K562 (cell line): ENCODE measurements around the gene SEMA5A. TPM values are rescaled to one million over a fixed set of nuclear protein-coding genes. Genes with fewer than 3 reads are reported as not detected.

Experiments
- GATAD2B ChIP-seq: fragments of 450-650 bp; IDR thresholded peaks from 2 replicates; pipeline ENCODE4 v1.6.1; 2017; ENCODE audit warnings: mild to moderate bottlenecking, borderline replicate concordance
- IRF2 ChIP-seq: sonication (generic); formaldehyde crosslinking; IDR thresholded peaks from 2 replicates; pipeline ENCODE4 v1.8.1; 2022; ENCODE audit warnings: mild to moderate bottlenecking, missing genetic modification reagents
- MEF2A ChIP-seq: IDR thresholded peaks from 2 replicates; pipeline ENCODE4 v1.6.1; 2011; ENCODE audit warnings: low read depth, mild to moderate bottlenecking, low read length, moderate library complexity; ENCODE audit not compliant: control insufficient read depth
- NFE2 ChIP-seq: IDR thresholded peaks from 2 replicates; pipeline ENCODE4 v1.6.1; 2014; ENCODE audit warnings: antibody characterized with exemption, low read depth
- SRF ChIP-seq, 2 experiments: fragments of 250-450, 450-650 bp in 1 of 2; sonication (Bioruptor Pico) in 1 of 2; sonication (generic) in 1 of 2; formaldehyde crosslinking; IDR thresholded peaks; 2 replicates each; pipeline versions ENCODE4 v1.5.0 to v1.5.1; 2020 to 2022; ENCODE audit warnings: mild to moderate bottlenecking in 1 of 2, missing genetic modification reagents in 1 of 2
- ZNF212 ChIP-seq: fragments of 450-650 bp; formaldehyde crosslinking; IDR thresholded peaks from 2 replicates; pipeline ENCODE4 v1.4.0; 2020; ENCODE audit warnings: mild to moderate bottlenecking
- polyA plus RNA-seq, 8 experiments: library from polyadenylated mRNA; depleted of rRNA in 4 of 8; stranded (reverse) in 5 of 8; unstranded in 3 of 8; fragments of >200 nt; fragmentation: Nextera tagmentation in 2 of 8; fragmentation: Illumina TruSeq in 1 of 8; extraction: Ambion mirVana in 2 of 8; extraction: Trizol in 1 of 8; gene quantifications; 2 replicates each; pipeline versions ENCODE4 v1.2.1 to v1.2.3, GENCODE V29; 2011 to 2014; ENCODE audit warnings: inconsistent platforms in 1 of 8, missing spikeins in 1 of 8
- total RNA-seq, 7 experiments: library from RNA; depleted of rRNA in 6 of 7; stranded (reverse); fragments of >200 nt in 6 of 7; fragmentation: Illumina TruSeq in 2 of 7; extraction: Trizol in 2 of 7; gene quantifications; 2 replicates each; pipeline versions ENCODE4 v1.2.1 to v1.2.3, GENCODE V29; 2011 to 2021; ENCODE audit warnings: low replicate concordance in 1 of 7
- TF ChIP-seq, protein P1 (sequence below): fragments of 250-450 bp; sonication (Bioruptor Pico); IDR thresholded peaks from 2 replicates; pipeline ENCODE4 v1.4.0; 2020
- TF ChIP-seq, protein P2 (sequence below), 3 experiments: fragments of 200-800 bp in 1 of 3; fragments of 250-450 bp in 1 of 3; fragments of 450-650 bp in 1 of 3; sonication (Bioruptor Pico) in 1 of 3; sonication (Bioruptor generic) in 1 of 3; formaldehyde crosslinking in 1 of 3; IDR thresholded peaks; 2 replicates each; pipeline versions ENCODE4 v1.6.1 to v1.8.0; 2016 to 2022; ENCODE audit warnings: mild to moderate bottlenecking in 2 of 3, missing genetic modification characterization in 2 of 3, missing compliant biosample characterization in 1 of 3, moderate library complexity in 1 of 3

SEMA5A gene
- total and polyA plus RNA-seq, 9 of the 15 experiments (the other 6 are each of a cell fraction or from before 2014, with no cell fraction given): 0.02 TPM; not detected in 8

DNA sequence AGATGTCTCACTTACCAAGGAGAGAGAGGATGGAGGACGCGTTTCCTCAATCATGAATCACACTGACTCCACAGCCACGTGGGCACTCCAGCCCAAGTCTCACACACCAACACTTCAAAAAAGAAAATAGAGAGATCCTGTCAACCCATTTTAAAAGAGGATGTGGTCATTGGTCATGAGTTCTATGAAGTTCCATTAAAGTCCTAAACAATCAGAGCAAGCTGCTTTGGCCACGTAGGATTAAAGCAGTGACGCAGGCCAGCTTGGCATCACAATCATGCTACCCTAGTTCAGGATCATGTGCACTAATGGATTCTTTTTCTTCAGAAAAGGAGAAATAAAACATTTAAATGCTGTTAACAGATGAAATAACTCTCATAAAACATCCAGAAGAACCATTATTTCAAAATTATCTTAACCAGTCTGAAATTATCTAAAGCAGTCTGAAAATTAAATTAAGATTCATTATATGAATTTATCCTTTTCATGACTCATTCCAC, 108.1 kb downstream of the SEMA5A start (continued):
- no peak for TF ChIP-seq GATAD2B
- TF ChIP-seq IRF2 (CRISPR knock-in tag): no peak
- TF ChIP-seq, protein P1, sequence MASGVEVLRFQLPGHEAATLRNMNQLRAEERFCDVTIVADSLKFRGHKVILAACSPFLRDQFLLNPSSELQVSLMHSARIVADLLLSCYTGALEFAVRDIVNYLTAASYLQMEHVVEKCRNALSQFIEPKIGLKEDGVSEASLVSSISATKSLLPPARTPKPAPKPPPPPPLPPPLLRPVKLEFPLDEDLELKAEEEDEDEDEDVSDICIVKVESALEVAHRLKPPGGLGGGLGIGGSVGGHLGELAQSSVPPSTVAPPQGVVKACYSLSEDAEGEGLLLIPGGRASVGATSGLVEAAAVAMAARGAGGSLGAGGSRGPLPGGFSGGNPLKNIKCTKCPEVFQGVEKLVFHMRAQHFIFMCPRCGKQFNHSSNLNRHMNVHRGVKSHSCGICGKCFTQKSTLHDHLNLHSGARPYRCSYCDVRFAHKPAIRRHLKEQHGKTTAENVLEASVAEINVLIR (CRISPR knock-in tag): no peak
- TF ChIP-seq ZNF212: no peak
- no peak for TF ChIP-seq SRF (CRISPR knock-in tag; IDR thresholded peaks at IDR 0.05)
- TF ChIP-seq MEF2A: no peak
- TF ChIP-seq, protein P2, sequence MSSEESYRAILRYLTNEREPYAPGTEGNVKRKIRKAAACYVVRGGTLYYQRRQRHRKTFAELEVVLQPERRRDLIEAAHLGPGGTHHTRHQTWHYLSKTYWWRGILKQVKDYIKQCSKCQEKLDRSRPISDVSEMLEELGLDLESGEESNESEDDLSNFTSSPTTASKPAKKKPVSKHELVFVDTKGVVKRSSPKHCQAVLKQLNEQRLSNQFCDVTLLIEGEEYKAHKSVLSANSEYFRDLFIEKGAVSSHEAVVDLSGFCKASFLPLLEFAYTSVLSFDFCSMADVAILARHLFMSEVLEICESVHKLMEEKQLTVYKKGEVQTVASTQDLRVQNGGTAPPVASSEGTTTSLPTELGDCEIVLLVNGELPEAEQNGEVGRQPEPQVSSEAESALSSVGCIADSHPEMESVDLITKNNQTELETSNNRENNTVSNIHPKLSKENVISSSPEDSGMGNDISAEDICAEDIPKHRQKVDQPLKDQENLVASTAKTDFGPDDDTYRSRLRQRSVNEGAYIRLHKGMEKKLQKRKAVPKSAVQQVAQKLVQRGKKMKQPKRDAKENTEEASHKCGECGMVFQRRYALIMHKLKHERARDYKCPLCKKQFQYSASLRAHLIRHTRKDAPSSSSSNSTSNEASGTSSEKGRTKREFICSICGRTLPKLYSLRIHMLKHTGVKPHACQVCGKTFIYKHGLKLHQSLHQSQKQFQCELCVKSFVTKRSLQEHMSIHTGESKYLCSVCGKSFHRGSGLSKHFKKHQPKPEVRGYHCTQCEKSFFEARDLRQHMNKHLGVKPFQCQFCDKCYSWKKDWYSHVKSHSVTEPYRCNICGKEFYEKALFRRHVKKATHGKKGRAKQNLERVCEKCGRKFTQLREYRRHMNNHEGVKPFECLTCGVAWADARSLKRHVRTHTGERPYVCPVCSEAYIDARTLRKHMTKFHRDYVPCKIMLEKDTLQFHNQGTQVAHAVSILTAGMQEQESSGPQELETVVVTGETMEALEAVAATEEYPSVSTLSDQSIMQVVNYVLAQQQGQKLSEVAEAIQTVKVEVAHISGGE (CRISPR knock-in tag; IDR thresholded peaks at IDR 0.05): no peak
- TF ChIP-seq NFE2: no peak
- TF ChIP-seq, all 486 proteins: peak for 0
